ENCODE measurements around the gene MLN. TPM values are rescaled to one million over a fixed set of nuclear protein-coding genes. Genes with fewer than 3 reads are reported as not detected.

Gene MLN
- total RNA-seq, 4 donors from 2014 or later: not detected

DNA sequence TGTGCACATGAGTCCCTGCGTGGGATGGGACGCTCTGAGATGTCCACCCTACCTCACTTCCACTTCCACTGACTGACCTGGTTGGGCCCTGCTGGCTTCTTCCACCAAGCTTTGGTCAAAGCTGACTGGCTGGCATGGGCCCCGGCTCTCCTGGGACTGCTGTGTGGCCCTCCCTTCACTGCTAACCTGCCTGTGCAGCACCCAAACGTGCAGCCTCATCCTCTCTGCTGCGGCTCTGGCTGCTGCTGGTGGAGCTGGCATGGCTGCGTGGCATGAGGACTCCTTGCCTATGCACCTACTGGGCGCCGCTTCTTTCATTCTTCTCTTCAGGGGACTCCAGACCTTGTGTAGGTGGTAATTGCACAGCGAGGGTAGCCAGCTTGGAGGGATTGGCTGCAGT, 38.4 kb downstream of the MLN start:
- 68 to 85% methylated on average over 4 to 8 of the region's 9 CpGs for WGBS, 2 donors
- DNase-seq: no peak
- H3K4me1 ChIP-seq: peaks cover 6 to 35% (median 12%) of the 10 kb centered on the region in 3 donors

DNA sequence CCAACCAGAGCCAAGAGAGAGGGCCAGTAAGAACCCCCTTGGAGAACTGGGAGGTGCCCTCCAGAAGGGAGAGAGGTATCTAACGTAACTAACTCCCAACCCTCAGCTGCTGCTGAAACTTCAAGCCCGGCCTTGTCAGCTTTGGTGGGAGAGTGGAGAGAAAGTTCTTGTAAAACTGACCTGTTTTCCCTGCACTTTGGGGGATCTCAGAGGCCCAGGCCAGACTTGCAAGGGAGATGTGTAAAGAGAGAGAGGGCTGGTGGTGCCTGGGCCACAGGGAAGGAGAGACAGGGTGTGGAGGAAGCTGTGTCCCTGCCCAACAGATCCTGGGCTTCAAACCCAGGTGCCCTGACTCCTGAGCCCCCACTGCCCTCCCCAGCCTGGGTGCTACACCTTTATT, 39.8 kb downstream of the MLN start:
- Histone ChIP-seq H3K27me3 (no peaks in the 10 kb centered on the region), H3K36me3 (no peaks in the 10 kb centered on the region), H3K4me3 (no peak overlapping the region), H3K9me3 (no peaks in the 10 kb centered on the region), H3K27ac (no peak overlapping the region), H3K4me1 (peaks cover 0 to 28% (median 5%) of the 10 kb centered on the region in 3 donors)
- TF ChIP-seq, protein P1, sequence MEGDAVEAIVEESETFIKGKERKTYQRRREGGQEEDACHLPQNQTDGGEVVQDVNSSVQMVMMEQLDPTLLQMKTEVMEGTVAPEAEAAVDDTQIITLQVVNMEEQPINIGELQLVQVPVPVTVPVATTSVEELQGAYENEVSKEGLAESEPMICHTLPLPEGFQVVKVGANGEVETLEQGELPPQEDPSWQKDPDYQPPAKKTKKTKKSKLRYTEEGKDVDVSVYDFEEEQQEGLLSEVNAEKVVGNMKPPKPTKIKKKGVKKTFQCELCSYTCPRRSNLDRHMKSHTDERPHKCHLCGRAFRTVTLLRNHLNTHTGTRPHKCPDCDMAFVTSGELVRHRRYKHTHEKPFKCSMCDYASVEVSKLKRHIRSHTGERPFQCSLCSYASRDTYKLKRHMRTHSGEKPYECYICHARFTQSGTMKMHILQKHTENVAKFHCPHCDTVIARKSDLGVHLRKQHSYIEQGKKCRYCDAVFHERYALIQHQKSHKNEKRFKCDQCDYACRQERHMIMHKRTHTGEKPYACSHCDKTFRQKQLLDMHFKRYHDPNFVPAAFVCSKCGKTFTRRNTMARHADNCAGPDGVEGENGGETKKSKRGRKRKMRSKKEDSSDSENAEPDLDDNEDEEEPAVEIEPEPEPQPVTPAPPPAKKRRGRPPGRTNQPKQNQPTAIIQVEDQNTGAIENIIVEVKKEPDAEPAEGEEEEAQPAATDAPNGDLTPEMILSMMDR (IDR thresholded peaks at IDR 0.05): no peak
- TF ChIP-seq POLR2A (IDR thresholded peaks at IDR 0.05): no peak
- DNase-seq: no peak
- intact Hi-C loops (cut with DNase I): loop anchor here (10.0 kb wide), 1 partner anchor 391 kb away; no protein-coding TSS in a partner anchor
- WGBS, 2 donors: 94% methylated on average over 2 of the region's 2 CpGs; no CpG with 5 or more reads in 1 of the 2 donors

More for the DNA sequence above, 38.4 kb downstream of the MLN start:
- Histone ChIP-seq H3K36me3 (no peaks in the 10 kb centered on the region), H3K27ac (no peak overlapping the region), H3K4me3 (no peak overlapping the region), H3K27me3 (no peaks in the 10 kb centered on the region), H3K9me3 (no peaks in the 10 kb centered on the region)
- intact Hi-C loops (cut with DNase I): loop anchor here (10.0 kb wide), 1 partner anchor 389 kb away; no protein-coding TSS in a partner anchor
- no peak for TF ChIP-seq POLR2A (IDR thresholded peaks at IDR 0.05)
- TF ChIP-seq, protein P1 (IDR thresholded peaks at IDR 0.05): no peak

GRCh38 chr6:33763483-33763882, 40.3 kb downstream of the MLN start:
- Histone ChIP-seq H3K4me1 (peaks cover 0 to 29% (median 1%) of the 10 kb centered on the region in 3 donors), H3K27me3 (no peaks in the 10 kb centered on the region), H3K27ac (no peak overlapping the region), H3K36me3 (no peaks in the 10 kb centered on the region), H3K4me3 (no peak overlapping the region), H3K9me3 (no peaks in the 10 kb centered on the region)
- TF ChIP-seq POLR2A (IDR thresholded peaks at IDR 0.05): no peak
- TF ChIP-seq, protein P1 (IDR thresholded peaks at IDR 0.05): no peak
- WGBS, 2 donors: 49 to 63% methylated on average over 4 to 5 of the region's 6 CpGs
- intact Hi-C loops (cut with DNase I): loop anchor here (10.0 kb wide), 1 partner anchor 391 kb away; no protein-coding TSS in a partner anchor
- no peak for DNase-seq

DNA sequence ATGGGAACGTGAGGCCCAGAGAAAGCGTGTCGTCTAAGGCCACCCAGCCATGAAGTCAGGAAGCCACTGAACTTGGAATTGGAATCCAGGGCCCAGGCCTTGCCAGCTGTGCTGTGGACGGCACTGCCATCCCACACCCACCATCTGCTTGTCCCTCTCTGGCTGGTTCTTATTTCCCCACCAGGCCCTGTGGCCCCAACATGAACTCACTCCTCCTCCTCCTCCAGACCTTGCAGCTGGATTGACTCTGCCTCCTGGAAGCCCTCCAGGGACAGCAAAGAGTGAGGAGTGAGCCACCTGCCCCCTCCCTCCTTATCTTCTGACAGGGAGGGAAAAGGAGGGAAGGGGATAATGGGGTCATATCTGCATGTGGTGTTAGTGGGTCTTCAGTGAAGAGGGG, 41.1 kb downstream of the MLN start:
- TF ChIP-seq, protein P1 (IDR thresholded peaks at IDR 0.05): no peak
- no peak for TF ChIP-seq POLR2A (IDR thresholded peaks at IDR 0.05)
- H3K9me3 ChIP-seq: no peaks in the 10 kb centered on the region
- no peak overlapping the region for H3K27ac ChIP-seq
- peaks cover 0 to 27% (median 0%) of the 10 kb centered on the region in 3 donors for H3K4me1 ChIP-seq
- H3K36me3 ChIP-seq: no peaks in the 10 kb centered on the region
- H3K4me3 ChIP-seq: no peak overlapping the region
- WGBS, 2 donors: 77 to 88% methylated on average over 4 of the region's 4 CpGs
- H3K27me3 ChIP-seq: no peaks in the 10 kb centered on the region
- no peak for DNase-seq
- intact Hi-C loops (cut with DNase I): loop anchor here (10.0 kb wide), 1 partner anchor 392 kb away; no protein-coding TSS in a partner anchor

- H3K9me3 ChIP-seq: no peaks in the 10 kb centered on the region
- intact Hi-C loops (cut with DNase I): loop anchor here (10.0 kb wide), 1 partner anchor 393 kb away; no protein-coding TSS in a partner anchor
- H3K36me3 ChIP-seq: no peaks in the 10 kb centered on the region
Observed at GRCh38 chr6:33761922-33762629, 41.7 kb downstream of the MLN start.

More at GRCh38 chr6:33761922-33762629, 41.7 kb downstream of the MLN start:
- TF ChIP-seq POLR2A (IDR thresholded peaks at IDR 0.05): no peak
- TF ChIP-seq, protein P1 (IDR thresholded peaks at IDR 0.05): peak in 5 of 6 experiments; percentile 44 to 71 (median 58)
- no peak for DNase-seq
- WGBS, 2 donors: 31 to 53% methylated on average over 2 to 3 of the region's 7 CpGs
- Histone ChIP-seq H3K27ac (peak overlapping the region in 2 of 4 donors; percentile 0 to 33), H3K27me3 (no peaks in the 10 kb centered on the region), H3K4me3 (no peak overlapping the region), H3K4me1 (peaks cover 0 to 27% (median 0%) of the 10 kb centered on the region in 3 donors)

All from esophagus squamous epithelium (tissue), 5 donors.